ENCODE measurements around the gene SLC47A1.

Gene SLC47A1

DNA sequence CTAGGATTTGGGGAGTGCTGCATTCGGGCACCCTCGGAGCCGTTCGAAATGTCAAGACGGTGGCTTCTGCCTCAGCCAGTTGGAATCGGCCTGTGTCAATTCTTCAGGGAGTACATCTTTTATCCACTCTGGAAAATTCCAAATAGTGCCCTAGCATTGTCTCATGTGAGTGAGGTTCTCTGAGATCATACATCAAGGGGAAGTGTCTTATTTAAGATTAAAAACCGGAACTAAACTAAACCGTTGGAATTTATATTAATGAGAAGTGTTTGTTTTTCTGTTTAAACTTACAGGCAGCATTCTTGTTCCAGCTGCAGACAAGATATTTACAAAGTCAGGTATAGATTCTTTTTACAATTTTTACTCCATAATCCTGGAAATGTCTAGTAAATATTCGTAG, 56.8 kb downstream of the SLC47A1 start:
- in situ Hi-C loops (cut with MboI; ENCODE audit: low sequenced_read_pairs), result no loop called here

DNA sequence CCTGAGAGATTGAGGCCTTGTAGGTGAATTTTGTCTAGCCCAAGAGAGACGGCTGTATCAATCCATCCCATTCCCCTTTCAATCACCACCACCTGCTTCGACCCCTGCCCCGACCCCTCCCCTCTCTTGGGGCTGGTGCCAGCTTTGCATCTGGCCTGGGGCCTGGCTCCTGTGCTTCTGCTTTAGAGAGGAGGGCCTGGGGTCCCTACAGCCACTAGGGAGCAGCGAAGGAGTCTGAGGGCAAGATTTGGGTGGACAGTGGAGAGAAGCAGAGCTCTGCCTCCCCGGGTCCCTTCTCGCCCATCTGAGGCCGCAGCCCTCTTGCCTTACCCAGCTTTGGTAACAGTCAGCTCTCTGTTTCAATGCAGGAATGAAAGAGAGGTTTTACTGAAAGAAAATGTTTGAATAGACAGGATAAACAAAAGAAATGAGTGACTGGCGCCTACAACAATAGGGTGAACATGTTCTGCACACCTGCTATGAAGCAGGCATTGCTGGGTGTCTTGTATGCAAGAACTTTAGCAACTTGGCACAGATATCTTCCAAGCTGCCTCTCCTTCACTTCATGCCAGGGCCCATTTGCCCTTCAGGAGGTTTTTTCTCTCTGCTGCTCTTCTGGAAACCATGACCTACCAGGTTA, 57.4 kb downstream of the SLC47A1 start:
- in situ Hi-C loops (cut with MboI; ENCODE audit: low sequenced_read_pairs), result no loop called here

DNA sequence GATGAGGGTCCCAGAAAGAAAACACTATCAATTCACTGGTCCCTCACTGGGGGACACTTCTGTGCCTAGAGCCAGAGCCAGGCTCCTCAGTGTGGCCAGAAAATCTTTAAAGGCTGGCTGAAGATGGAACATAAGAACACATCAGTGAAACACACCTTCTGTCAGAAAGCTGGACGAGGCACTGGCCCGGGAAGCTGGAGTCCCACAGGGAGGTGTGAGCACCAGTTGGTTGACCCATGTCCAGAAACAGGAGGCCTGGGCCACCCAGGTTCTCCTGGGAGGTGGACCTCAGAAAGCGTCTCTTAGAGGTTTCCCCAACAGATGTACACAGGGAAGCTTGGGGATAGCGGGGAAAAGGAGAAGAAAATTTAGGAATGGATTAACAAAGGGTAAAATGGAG, 58.7 kb downstream of the SLC47A1 start:
- in situ Hi-C loops (cut with MboI; ENCODE audit: low sequenced_read_pairs), result no loop called here

DNA sequence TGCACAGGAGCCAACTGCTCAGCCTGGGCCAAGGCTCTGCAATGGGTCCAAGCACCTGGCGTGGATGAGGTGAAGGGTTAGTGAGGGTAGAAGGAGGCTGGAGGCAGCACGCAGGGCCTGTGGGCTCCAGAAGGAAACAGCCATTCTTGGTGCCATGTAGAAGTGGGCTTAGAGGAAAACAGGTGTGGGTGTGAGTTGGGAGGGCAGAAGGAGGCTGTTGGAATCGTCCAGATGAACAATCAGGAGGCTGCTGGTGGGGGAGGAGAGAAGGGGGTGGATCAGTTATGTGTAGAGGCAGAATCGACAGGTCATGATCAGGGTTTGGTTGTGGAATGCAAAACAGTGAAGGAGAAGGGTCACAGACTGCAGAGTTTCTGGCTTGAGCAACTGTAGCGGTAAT, 63.2 kb downstream of the SLC47A1 start:
- in situ Hi-C loops (cut with MboI; ENCODE audit: low sequenced_read_pairs), result no loop called here

DNA sequence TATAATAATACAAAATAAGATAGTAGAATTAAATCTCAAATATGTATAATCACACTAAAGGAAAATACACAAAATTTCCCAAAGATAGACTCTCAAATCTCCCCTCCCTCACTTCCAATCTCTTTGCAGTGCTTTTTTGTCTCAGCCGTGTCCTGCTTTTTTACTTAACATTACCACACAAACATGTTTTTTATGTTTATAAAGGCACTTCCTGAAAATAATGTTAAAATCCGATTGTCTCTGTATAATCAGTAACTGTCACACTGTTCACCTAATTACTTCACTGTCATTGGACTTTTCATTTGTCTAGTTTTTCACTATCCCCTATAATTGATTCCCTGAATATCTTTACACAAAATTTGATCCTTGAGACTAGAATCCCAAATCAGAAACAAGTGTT, 76.7 kb downstream of the SLC47A1 start:
- in situ Hi-C loops (cut with MboI; ENCODE audit: low sequenced_read_pairs), result no loop called here

DNA sequence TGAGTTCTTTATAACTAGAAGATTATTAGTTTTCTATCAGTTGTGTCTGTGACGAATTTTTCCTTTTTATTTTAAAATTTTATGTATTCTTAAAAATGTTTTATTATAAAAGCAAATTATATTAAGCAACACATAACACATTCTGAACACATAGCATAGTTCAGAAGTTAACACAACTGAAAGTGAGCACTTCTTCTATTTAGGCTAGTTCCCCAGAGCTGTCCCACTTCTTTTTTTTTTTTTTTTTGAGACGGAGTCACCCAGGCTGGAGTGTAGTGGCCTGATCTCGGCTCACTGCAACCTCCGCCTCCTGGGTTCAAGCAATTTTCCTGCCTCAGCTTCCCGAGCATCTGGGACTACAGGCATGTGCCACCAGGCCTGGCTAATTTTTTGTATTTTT, 77.2 kb downstream of the SLC47A1 start:
- in situ Hi-C loops (cut with MboI; ENCODE audit: low sequenced_read_pairs), result no loop called here

DNA sequence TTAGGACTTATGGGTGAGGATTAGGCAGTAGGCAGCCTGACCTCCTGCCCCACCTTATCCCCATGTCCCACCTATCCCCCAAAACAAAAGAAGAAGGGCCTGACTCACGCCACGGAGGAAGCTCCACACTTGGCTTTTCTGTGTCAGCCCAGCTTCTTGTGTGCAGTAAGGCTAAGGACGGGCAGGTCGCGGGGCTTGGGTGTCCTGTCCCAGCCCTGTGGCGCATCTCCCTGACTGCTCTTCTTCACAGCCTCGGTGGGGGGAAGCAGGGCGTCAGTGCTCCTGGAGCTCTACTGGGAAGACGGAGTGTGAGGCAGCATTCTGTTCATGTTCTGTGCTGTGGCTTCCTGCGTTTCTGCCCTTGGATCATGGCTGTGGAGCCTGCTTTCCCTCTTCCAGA, 80.3 kb downstream of the SLC47A1 start:
- in situ Hi-C loops (cut with MboI; ENCODE audit: low sequenced_read_pairs), result no loop called here

DNA sequence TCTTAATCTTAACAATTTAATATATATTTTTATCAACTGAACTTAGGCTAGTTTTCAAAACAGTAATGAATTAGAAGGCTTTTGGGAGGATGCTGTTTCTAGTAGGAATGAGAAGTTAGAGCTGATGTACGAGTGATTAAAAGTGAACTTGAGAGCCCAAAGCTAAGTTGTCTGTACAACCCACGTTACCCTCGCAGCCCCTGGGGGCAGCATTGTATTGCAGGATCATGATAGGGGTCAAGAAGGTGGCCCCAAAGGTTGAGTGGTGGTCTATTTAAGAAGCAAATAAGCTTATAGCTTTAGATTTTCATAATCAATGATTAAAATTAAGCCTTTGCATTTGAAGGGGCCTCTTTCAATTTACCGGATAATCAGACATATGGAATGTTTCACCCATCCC, 81.2 kb downstream of the SLC47A1 start:
- in situ Hi-C loops (cut with MboI; ENCODE audit: low sequenced_read_pairs), result no loop called here

DNA sequence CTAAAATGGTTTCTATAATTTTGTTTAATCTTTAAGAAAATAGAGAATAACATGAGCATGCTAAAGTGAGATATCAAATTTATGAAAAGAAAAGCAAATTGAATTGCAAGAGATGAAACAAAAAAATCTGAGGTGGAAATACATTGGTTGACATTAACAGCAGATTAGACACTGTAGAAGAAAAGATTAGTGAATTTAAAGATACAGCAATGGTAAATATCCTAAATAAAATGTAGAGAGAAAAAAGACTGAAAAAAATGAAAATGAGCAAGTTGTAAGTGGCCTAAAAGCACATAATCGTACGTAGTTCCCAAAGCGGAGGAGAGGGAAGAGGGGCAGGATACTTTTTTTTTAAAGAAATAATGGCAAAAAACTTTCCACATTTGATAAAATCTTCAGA, 84.4 kb downstream of the SLC47A1 start:
- in situ Hi-C loops (cut with MboI; ENCODE audit: low sequenced_read_pairs), result no loop called here

DNA sequence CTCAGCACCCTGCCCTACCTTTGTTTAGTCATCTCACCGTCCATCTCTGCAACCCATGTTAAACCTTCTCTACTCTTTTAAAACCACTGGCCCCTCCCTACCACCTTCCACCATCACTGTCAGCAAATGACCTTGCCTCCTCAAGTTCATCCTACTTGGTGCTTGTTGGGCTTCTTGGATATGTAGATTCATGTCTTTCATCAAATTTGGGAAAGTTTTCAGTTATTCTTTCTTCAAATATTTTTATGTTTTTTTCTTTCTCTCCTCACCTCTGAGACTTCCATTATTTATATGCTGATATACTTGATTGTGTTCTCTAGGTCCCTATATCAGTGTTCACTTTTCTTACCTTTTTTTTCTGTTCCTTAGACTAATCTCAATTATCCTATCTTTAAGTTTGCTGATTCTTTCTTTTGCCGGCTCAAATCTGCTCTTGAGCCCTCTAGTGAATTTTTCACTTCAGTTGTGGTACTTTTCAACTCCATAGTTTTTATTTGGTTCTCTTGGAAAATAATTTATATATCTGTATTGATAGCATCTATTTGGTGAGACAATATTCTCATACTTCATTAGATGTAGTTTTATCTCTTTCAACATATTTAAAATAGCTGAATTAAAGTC, 86.2 kb downstream of the SLC47A1 start:
- in situ Hi-C loops (cut with MboI; ENCODE audit: low sequenced_read_pairs), result no loop called here

DNA sequence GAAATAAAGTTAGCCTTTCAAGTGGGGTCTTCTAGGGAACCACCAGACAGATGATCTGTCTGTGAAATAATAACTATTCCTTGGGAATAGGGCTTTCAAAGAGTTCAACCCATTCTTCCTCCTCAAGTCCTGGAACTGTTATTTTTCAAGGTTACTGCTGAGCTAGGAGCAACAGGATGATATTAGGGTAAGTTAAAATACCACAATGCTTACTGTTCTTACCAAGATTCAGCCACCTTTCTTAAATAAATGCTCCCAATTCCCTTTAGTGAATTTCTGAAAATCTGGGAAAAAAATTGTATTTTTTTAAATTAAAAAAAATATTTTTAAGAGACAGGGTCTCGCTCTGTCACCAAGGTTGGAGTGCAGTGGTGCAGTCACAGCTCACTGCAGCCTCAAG, 88.0 kb downstream of the SLC47A1 start:
- in situ Hi-C loops (cut with MboI; ENCODE audit: low sequenced_read_pairs), result no loop called here

DNA sequence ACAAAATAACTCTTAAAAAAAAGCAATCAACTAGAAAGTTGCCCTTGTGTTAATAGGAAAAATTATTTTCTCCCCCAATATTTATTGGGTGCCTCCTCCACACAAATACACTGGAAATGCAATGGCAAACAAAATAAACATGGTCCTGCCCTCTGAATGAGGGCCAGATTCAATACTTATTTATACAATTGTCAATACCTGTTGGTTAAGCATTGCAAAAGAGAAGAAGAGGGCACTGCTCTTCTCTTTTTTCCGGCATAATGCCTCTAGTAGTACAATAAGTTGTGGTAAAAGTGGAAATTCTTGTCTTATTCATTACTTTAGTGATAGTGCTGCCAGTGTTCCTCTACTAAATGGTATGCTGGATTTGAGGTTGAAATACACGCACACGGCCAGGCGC, 92.4 kb downstream of the SLC47A1 start:
- in situ Hi-C loops (cut with MboI; ENCODE audit: low sequenced_read_pairs), result no loop called here

Data from HL-60/S4 treated with phorbol 12-myristate 13-acetate at 8.2 ng/mL for 4 days and 3 days (cell line).